Right cardiac atrium (tissue), 5 donors: ENCODE measurements around the gene PDGFD. TPM values are rescaled to one million over a fixed set of nuclear protein-coding genes. Genes with fewer than 3 reads are reported as not detected.
A peak's percentile ranks its signal among the peaks of the same experiment; 100 is the strongest.

Experiments
- ATAC-seq, 2 donors: fragments of 200-7000 bp; cut with Tn5 transposase; one replicate each; pipeline versions ENCODE4 v1.8.0 to v1.9.1; 2020; ENCODE audit warnings: moderate library complexity in 2 of 2, mild to moderate bottlenecking in 1 of 2
- DNase-seq, 3 donors: peaks; one replicate each; pipeline ENCODE4 v3.0.0-alpha.2; 2020
- H3K27ac ChIP-seq: one replicate; pipeline ENCODE4 v1.5.1; 2013; ENCODE audit warnings: mild to moderate bottlenecking, low read length, control low read depth, moderate library complexity
- H3K27me3 ChIP-seq: one replicate; pipeline ENCODE4 v1.6.1; 2013; ENCODE audit not compliant: control insufficient read depth, insufficient read depth
- H3K4me1 ChIP-seq: one replicate; pipeline ENCODE4 v1.6.1; 2013; ENCODE audit warnings: low read length; ENCODE audit not compliant: control insufficient read depth, insufficient read depth
- H3K4me3 ChIP-seq: one replicate; pipeline ENCODE4 v1.5.1; 2013; ENCODE audit warnings: low read length, control low read depth
- H3K9me3 ChIP-seq: one replicate; pipeline ENCODE4 v1.6.1; 2013; ENCODE audit warnings: low read length; ENCODE audit not compliant: control insufficient read depth
- WGBS: extraction: QIAGEN DNeasy Blood & Tissue Kit; methylation state at CpG from one replicate; pipeline ENCODE4 v1.1.7; 2013; 5-methylcytosine and 5-hydroxymethylcytosine counted together
- intact Hi-C, 4 donors: fragments of 100-400 bp; cut with DNase I; formaldehyde crosslinking; loops; one replicate each; pipeline versions ENCODE4 v1.11.0 to v1.14.0; 2022 to 2023
- polyA plus RNA-seq: library from polyadenylated mRNA; stranded (reverse); fragments of 200-250 nt; gene quantifications from one replicate; pipeline ENCODE4 v1.2.3, GENCODE V29; 2013
- total RNA-seq, 4 donors: library from RNA; stranded (reverse); fragmentation: NEBNext Ultra II Directional; extraction: Animal tissue kit (Norgen Biotek cat#: 25700); gene quantifications; one replicate each; pipeline ENCODE4 v1.2.1, GENCODE V29; 2021
- donor health status: healthy with polysubstance abuse.
- donor health status: DM: no; HTN: yes; CAD: no.
- donor health status: DM: no; HTN: no; CAD: no.
- donor health status: DM: no; HTN: yes; CAD: no; lungs with severe emphysema.
- donor health status: DM: yes; HTN: yes; CAD: no.

The PDGFD gene
- total and polyA plus RNA-seq, 5 donors: 10.5 to 20.1 (median 15.8) TPM

- Histone ChIP-seq H3K27ac (no peak overlapping the region), H3K27me3 (no peaks in the 10 kb centered on the region), H3K4me3 (no peak overlapping the region), H3K4me1 (no peaks in the 10 kb centered on the region), H3K9me3 (no peaks in the 10 kb centered on the region)
- ATAC-seq (no peak), DNase-seq (no peak)
- intact Hi-C loops: no loop called here
- 72% methylated on average over 3 of the region's 3 CpGs for WGBS
These were observed 234.6 kb downstream of the PDGFD start for GRCh38 chr11:103929170-103929903.

DNA sequence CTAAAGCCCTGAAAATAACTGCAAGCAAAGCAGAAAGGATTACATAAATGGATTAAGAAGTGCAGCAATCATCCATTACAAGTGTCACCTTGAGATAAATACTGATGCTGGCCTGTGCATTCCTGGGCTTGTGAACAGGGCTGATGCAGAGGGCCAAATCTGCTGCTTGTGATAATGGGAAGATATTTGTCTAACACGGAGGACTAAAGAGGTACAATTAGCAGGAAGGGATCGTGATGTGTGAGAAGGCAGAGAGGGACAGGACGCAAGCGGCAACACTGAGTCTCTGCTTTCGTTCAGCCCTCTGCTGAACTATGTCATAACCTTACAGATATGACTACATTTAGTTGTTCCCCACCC is 235.2 kb downstream of the PDGFD start:
- WGBS: 80% methylated on average over 5 of the region's 5 CpGs
- Histone ChIP-seq H3K27me3 (no peaks in the 10 kb centered on the region), H3K4me3 (no peak overlapping the region), H3K4me1 (no peaks in the 10 kb centered on the region), H3K27ac (no peak overlapping the region), H3K9me3 (no peaks in the 10 kb centered on the region)
- intact Hi-C loops: no loop called here
- ATAC-seq: no peak
- no peak for DNase-seq

GRCh38 chr11:103928040-103928801 is 235.7 kb downstream of the PDGFD start:
- Histone ChIP-seq H3K27ac (no peak overlapping the region), H3K9me3 (no peaks in the 10 kb centered on the region), H3K4me1 (no peaks in the 10 kb centered on the region), H3K4me3 (no peak overlapping the region), H3K27me3 (no peaks in the 10 kb centered on the region)
- DNase-seq (no peak), ATAC-seq (no peak)
- 96% methylated on average over 5 of the region's 5 CpGs for WGBS
- intact Hi-C loops: no loop called here

DNA sequence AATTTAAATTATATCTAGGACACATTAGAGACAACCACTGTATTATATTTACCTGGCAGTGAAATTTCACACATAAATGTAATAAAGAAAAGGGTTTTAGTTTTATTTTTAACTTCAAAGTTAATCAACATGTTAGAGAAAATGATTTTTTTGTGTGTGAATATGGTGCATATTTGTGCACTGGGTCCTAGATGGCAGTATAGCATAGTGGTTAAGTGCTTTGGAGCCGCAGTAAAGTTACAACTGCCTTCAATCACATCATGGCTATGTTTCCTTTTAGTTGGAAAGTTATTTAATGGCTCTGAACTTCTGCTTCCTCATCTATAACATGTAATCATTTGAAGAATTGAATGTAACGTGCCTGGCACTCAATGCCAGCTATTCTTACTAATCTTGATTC is 236.4 kb downstream of the PDGFD start:
- no peak overlapping the region for H3K4me3 ChIP-seq
- DNase-seq: no peak
- 63% methylated on average over 2 of the region's 2 CpGs for WGBS
- intact Hi-C loops: no loop called here
- H3K9me3 ChIP-seq: no peaks in the 10 kb centered on the region
- no peak overlapping the region for H3K27ac ChIP-seq
- H3K27me3 ChIP-seq: no peaks in the 10 kb centered on the region
- peak in 1 of 2 donors; percentile 47 for ATAC-seq
- H3K4me1 ChIP-seq: no peaks in the 10 kb centered on the region

GRCh38 chr11:103926990-103927389 is 237.0 kb downstream of the PDGFD start:
- intact Hi-C loops: no loop called here
- Histone ChIP-seq H3K27ac (no peak overlapping the region), H3K4me1 (no peaks in the 10 kb centered on the region), H3K4me3 (no peak overlapping the region), H3K27me3 (no peaks in the 10 kb centered on the region), H3K9me3 (no peaks in the 10 kb centered on the region)
- WGBS: 96% methylated on average over 5 of the region's 5 CpGs
- ATAC-seq (no peak), DNase-seq (no peak)

DNA sequence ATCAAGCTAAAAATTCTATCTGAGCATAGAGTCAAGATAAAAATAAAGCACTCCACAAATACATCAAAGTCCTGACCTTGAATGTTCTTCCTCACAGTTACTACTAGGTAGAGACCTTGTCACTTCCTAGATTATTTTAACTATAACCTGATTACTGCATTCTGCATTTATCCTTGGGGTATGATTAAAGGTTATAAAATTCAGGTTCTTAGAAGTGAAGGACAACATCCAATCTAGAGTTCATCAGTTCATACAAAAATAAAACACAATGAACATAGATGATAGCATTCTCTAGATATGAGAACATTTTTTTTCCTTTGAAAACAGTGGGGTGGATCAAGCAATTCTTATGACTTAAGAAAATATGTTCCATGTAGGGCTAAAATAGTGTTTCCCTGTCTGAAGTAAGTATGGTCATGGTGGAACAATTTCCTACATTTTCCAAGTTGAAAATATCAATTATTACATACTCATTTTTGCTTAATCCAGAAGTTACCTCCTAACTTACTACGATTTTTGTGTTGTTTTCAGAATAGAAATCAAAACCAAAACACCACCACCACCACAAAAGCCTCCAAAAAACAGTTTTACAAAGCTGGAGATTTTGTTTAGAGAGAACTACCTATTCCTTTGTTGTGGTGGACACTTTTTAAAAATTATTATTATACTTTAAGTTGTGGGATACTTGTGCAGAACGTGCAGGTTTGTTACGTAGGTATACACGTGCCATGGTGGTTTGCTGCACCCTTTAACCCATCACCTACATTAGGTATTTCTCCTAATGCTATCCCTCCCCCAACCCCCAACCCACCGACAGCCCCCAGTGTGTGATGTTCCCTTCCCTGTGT is 239.6 kb downstream of the PDGFD start:
- DNase-seq: no peak
- no peaks in the 10 kb centered on the region for H3K27me3 ChIP-seq
- H3K4me3 ChIP-seq: no peak overlapping the region
- no peaks in the 10 kb centered on the region for H3K4me1 ChIP-seq
- H3K9me3 ChIP-seq: no peaks in the 10 kb centered on the region
- H3K27ac ChIP-seq: no peak overlapping the region
- intact Hi-C loops: no loop called here
- 92% methylated on average over 5 of the region's 5 CpGs for WGBS
- ATAC-seq: no peak

GRCh38 chr11:103923451-103923931 is 240.5 kb downstream of the PDGFD start:
- H3K4me3 ChIP-seq: no peak overlapping the region
- H3K4me1 ChIP-seq: no peaks in the 10 kb centered on the region
- intact Hi-C loops: no loop called here
- no peaks in the 10 kb centered on the region for H3K9me3 ChIP-seq
- no peaks in the 10 kb centered on the region for H3K27me3 ChIP-seq
- H3K27ac ChIP-seq: no peak overlapping the region
- ATAC-seq (no peak), DNase-seq (no peak)

GRCh38 chr11:103920933-103921332 is 243.0 kb downstream of the PDGFD start:
- H3K4me1 ChIP-seq: no peaks in the 10 kb centered on the region
- DNase-seq: no peak
- no peaks in the 10 kb centered on the region for H3K9me3 ChIP-seq
- H3K27me3 ChIP-seq: no peaks in the 10 kb centered on the region
- intact Hi-C loops: no loop called here
- H3K27ac ChIP-seq: no peak overlapping the region
- H3K4me3 ChIP-seq: no peak overlapping the region
- no peak for ATAC-seq

- Histone ChIP-seq H3K27me3 (no peaks in the 10 kb centered on the region), H3K27ac (no peak overlapping the region), H3K4me1 (no peaks in the 10 kb centered on the region), H3K9me3 (no peaks in the 10 kb centered on the region), H3K4me3 (no peak overlapping the region)
- intact Hi-C loops: no loop called here
- WGBS: 97% methylated on average over 1 of the region's 1 CpG
- ATAC-seq: no peak
- no peak for DNase-seq
These were observed 243.5 kb downstream of the PDGFD start for GRCh38 chr11:103920449-103920848.

DNA sequence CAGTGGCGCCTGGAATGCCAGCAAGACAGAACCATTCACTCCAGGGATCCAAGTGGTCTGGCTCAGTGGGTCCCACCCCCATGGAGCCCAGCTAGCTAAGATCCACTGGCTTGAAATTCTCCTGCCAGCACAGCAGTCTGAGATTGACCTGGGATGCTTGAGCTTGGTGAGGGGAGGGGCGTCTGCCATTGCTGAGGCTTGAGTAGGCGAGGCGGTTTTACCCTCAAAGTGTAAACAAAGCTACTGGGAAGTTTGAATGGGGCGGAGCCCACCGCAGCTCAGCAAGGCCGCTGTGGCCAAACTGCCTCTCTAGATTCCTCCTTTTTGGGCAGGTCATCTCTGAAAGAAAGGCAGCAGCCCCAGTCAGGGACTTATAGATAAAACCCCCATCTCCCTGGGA is 253.2 kb downstream of the PDGFD start:
- H3K4me1 ChIP-seq: no peaks in the 10 kb centered on the region
- ATAC-seq (no peak), DNase-seq (no peak)
- WGBS: 91% methylated on average over 7 of the region's 7 CpGs
- H3K27me3 ChIP-seq: no peaks in the 10 kb centered on the region
- H3K4me3 ChIP-seq: no peak overlapping the region
- no peak overlapping the region for H3K27ac ChIP-seq
- no peaks in the 10 kb centered on the region for H3K9me3 ChIP-seq
- intact Hi-C loops: no loop called here
